SK-N-SH (cell line): ENCODE data around the gene GINS3. TPM values are rescaled to one million over a fixed set of nuclear protein-coding genes. Genes with fewer than 3 reads are reported as not detected.

ENCODE experiments used
- CTCF ChIA-PET: fragments of 300-600, 350-600 bp; formaldehyde crosslinking; extraction: SDS; loops from one replicate; lab custom pipeline; 2021; lab: Yijun Ruan, JAX
- POLR2A ChIA-PET: fragments of 350-600 bp; sonication (Branson Sonifier 250); formaldehyde crosslinking; extraction: SDS; loops from one replicate; lab custom pipeline; 2020; ENCODE audit warnings: antibody characterized with exemption, inconsistent platforms; lab: Yijun Ruan, JAX
- DNase-seq: peaks from one replicate; pipeline ENCODE4 v3.0.0; 2012
- H2AFZ ChIP-seq: fragments of 200-600 bp; sonication (generic); 2 replicates; pipeline ENCODE4 v1.8.1; 2016; ENCODE audit warnings: antibody characterized with exemption, mild to moderate bottlenecking, low read depth
- H3F3A ChIP-seq: fragments of 200-600 bp; sonication (generic); replicated peaks from 2 replicates; pipeline ENCODE3; 2016; ENCODE audit warnings: antibody characterized with exemption, mild to moderate bottlenecking; ENCODE audit not compliant: insufficient read depth
- H3K27ac ChIP-seq, 2 experiments: fragments of 200-500 bp in 1 of 2; fragments of 200-600 bp in 1 of 2; sonication (Bioruptor generic) in 1 of 2; sonication (generic), shearing (Covaris generic) in 1 of 2; 2 replicates each; pipeline versions ENCODE4 v1.5.1 to v1.6.1; 2014 to 2016; ENCODE audit warnings: low read depth in 2 of 2, inconsistent platforms in 1 of 2, low read length in 1 of 2, mild to moderate bottlenecking in 1 of 2, mixed read lengths in 1 of 2
- H3K27me3 ChIP-seq: fragments of 200-600 bp; sonication (generic), shearing (Covaris generic); 2 replicates; pipeline ENCODE4 v1.6.1; 2016; ENCODE audit warnings: mixed run types; ENCODE audit not compliant: insufficient read depth
- H3K36me3 ChIP-seq, 2 experiments: fragments of 200-500 bp in 1 of 2; fragments of 200-600 bp in 1 of 2; sonication (Bioruptor generic) in 1 of 2; sonication (generic) in 1 of 2; replicated peaks in 1 of 2; 2 replicates each; pipeline versions ENCODE3 to v1.5.1; 2014 to 2016; ENCODE audit warnings: low read length in 1 of 2, mild to moderate bottlenecking in 1 of 2; ENCODE audit not compliant: insufficient read depth in 2 of 2, control insufficient read depth in 1 of 2
- H3K4me1 ChIP-seq, 2 experiments: fragments of 200-500 bp in 1 of 2; fragments of 200-600 bp in 1 of 2; sonication (Bioruptor generic) in 1 of 2; sonication (generic), shearing (Covaris generic) in 1 of 2; 2 replicates each; pipeline versions ENCODE4 v1.5.1 to v1.6.1; 2014 to 2016; ENCODE audit warnings: low read depth in 1 of 2, low read length in 1 of 2, mixed run types in 1 of 2; ENCODE audit not compliant: insufficient read depth in 2 of 2, control insufficient read depth in 1 of 2
- H3K4me2 ChIP-seq: fragments of 200-600 bp; sonication (generic), shearing (Covaris generic); 2 replicates; pipeline ENCODE4 v1.6.1; 2017; ENCODE audit warnings: mixed run types
- H3K4me3 ChIP-seq, 2 experiments: fragments of 200-500 bp in 1 of 2; fragments of 200-600 bp in 1 of 2; sonication (Bioruptor generic) in 1 of 2; sonication (generic), shearing (Covaris generic) in 1 of 2; 2 replicates each; pipeline versions ENCODE4 v1.5.1 to v1.8.1; 2014 to 2016; ENCODE audit warnings: low read depth in 2 of 2, inconsistent platforms in 1 of 2, low read length in 1 of 2, mild to moderate bottlenecking in 1 of 2, mixed read lengths in 1 of 2, moderate library complexity in 1 of 2
- H3K79me2 ChIP-seq: fragments of 200-600 bp; sonication (generic); 2 replicates; pipeline ENCODE4 v1.8.1; 2017; ENCODE audit warnings: mild to moderate bottlenecking; ENCODE audit not compliant: insufficient read depth
- H3K9ac ChIP-seq: fragments of 200-600 bp; sonication (generic); 2 replicates; pipeline ENCODE4 v1.6.1; 2017; ENCODE audit warnings: mixed run types
- H3K9me2 ChIP-seq: fragments of 200-600 bp; sonication (generic); 2 replicates; pipeline ENCODE4 v1.6.1; 2017; ENCODE audit warnings: mixed run types
- H3K9me3 ChIP-seq: fragments of 200-600 bp; sonication (generic); 2 replicates; pipeline ENCODE4 v1.6.1; 2017; ENCODE audit warnings: mixed run types, mild to moderate bottlenecking, moderate library complexity
- H4K20me1 ChIP-seq: fragments of 200-600 bp; sonication (generic); 2 replicates; pipeline ENCODE4 v1.6.1; 2017; ENCODE audit warnings: mild to moderate bottlenecking, mixed run types; ENCODE audit not compliant: insufficient read depth
- FOSL2 ChIP-seq: IDR thresholded peaks from 2 replicates; pipeline ENCODE4 v1.4.0; 2012; ENCODE audit warnings: low read depth, mild to moderate bottlenecking, moderate library complexity, borderline replicate concordance
- FOXJ3 ChIP-seq: sonication (generic); formaldehyde crosslinking; IDR thresholded peaks from 2 replicates; pipeline ENCODE4 v1.5.1; 2020; ENCODE audit warnings: mild to moderate bottlenecking, missing genetic modification reagents
- FOXM1 ChIP-seq: IDR thresholded peaks from 2 replicates; pipeline ENCODE4 v1.4.0; 2012; ENCODE audit warnings: low read depth, mild to moderate bottlenecking
- JUND ChIP-seq: IDR thresholded peaks from 2 replicates; pipeline ENCODE4 v1.4.0; 2012
- NRF1 ChIP-seq: IDR thresholded peaks from 2 replicates; pipeline ENCODE4 v1.6.1; 2012; ENCODE audit warnings: low read depth, mild to moderate bottlenecking, low read length
- POLR2AphosphoS5 ChIP-seq: IDR thresholded peaks from 2 replicates; pipeline ENCODE4 v1.6.1; 2012; ENCODE audit warnings: low read depth, low read length
- RAD21 ChIP-seq: IDR thresholded peaks from 2 replicates; pipeline ENCODE4 v1.6.1; 2012; ENCODE audit warnings: mild to moderate bottlenecking, low read length
- REST ChIP-seq: IDR thresholded peaks from 2 replicates; pipeline ENCODE4 v1.6.1; 2012; ENCODE audit warnings: mild to moderate bottlenecking, low read depth, low read length, moderate library complexity
- RXRA ChIP-seq: IDR thresholded peaks from 2 replicates; pipeline ENCODE4 v1.4.0; 2012; ENCODE audit warnings: low read depth, mild to moderate bottlenecking, borderline replicate concordance
- SMC3 ChIP-seq: IDR thresholded peaks from 2 replicates; pipeline ENCODE4 v1.6.1; 2012; ENCODE audit warnings: low read depth, low read length, improper control_type of control experiment
- TEAD4 ChIP-seq: IDR thresholded peaks from 2 replicates; pipeline ENCODE4 v1.4.0; 2012; ENCODE audit warnings: mild to moderate bottlenecking, borderline replicate concordance; ENCODE audit not compliant: insufficient read depth
- USF2 ChIP-seq: fragments of 150-350 bp; IDR thresholded peaks from 2 replicates; pipeline ENCODE4 v1.6.1; 2017; ENCODE audit warnings: antibody characterized with exemption, low read length, low read depth, borderline replicate concordance
- WGBS: methylation state at CpG from one replicate; pipeline ENCODE4 v1.1.6; 2017; ENCODE audit warnings: low lambda C conversion rate; 5-methylcytosine and 5-hydroxymethylcytosine counted together
- polyA plus RNA-seq, 3 experiments: library from polyadenylated mRNA; depleted of rRNA; stranded (reverse); fragments of >200 nt; gene quantifications; 2 replicates each; pipeline ENCODE4 v1.2.3, GENCODE V29; 2012
- TF ChIP-seq, protein P1 (sequence below): IDR thresholded peaks from 2 replicates; pipeline ENCODE4 v1.4.0; 2012; ENCODE audit warnings: low read depth, borderline replicate concordance

The GINS3 gene
- polyA plus RNA-seq, 1 of the 3 experiments (the other 2 are of a cell fraction), result 8.7 TPM

DNA sequence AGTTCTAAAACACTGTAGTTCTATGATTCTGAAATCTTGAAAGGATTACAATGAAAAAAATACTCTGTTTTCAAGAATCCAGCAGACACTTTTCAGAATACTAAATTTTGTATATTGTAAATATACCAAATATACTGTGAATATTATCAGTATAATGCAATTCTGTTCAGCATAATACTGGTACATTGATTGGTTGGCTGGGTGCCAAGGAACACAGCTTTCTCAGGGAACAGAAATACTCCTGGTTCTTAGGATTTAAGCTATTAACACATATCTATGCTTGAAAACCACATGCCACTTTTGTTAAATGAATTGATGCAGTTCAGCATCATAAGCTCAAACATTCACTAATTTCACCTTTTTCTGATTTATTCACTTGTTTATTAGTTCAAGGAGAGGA is 2.5 kb upstream of the GINS3 start:
- H4K20me1 ChIP-seq, result no peaks in the 10 kb centered on the region
- ChIA-PET POLR2A (no interaction called here), CTCF (interaction anchor here (1.0 to 1.4 kb wide), 3 partner anchors 44 to 105 kb away, joined by 3 to 4 read pairs (median 3); no protein-coding TSS in a partner anchor)
- H2AFZ ChIP-seq, result no peak overlapping the region
- no peaks in the 10 kb centered on the region for H3K36me3 ChIP-seq
- no peak overlapping the region for H3K4me2 ChIP-seq
- TF ChIP-seq SMC3 (no peak), FOXM1 (no peak), JUND (no peak), REST (no peak), POLR2AphosphoS5 (no peak), RAD21 (no peak), TEAD4 (no peak)
- no peak overlapping the region for H3K4me3 ChIP-seq
- peaks cover 1% of the 10 kb centered on the region for H3F3A ChIP-seq
- peaks cover 0 to 4% of the 10 kb centered on the region in 2 experiments; a peak in 1 of 4 replicates for H3K4me1 ChIP-seq
- H3K27me3 ChIP-seq, result no peaks in the 10 kb centered on the region
- H3K27ac ChIP-seq, result no peak overlapping the region
- no peak overlapping the region for H3K9ac ChIP-seq
- no peaks in the 10 kb centered on the region for H3K9me3 ChIP-seq
- no peak for DNase-seq
- peaks cover 20% of the 10 kb centered on the region; the same call in 1 of the 2 replicates for H3K79me2 ChIP-seq
- H3K9me2 ChIP-seq, result no peaks in the 10 kb centered on the region

- H3K9me3 ChIP-seq, result no peaks in the 10 kb centered on the region
- H2AFZ ChIP-seq, result peak overlapping the region; percentile 98
- H3F3A ChIP-seq, result peaks cover 3% of the 10 kb centered on the region
- H3K36me3 ChIP-seq, result no peaks in the 10 kb centered on the region
- peak; percentile 49 for DNase-seq
- no peaks in the 10 kb centered on the region for H4K20me1 ChIP-seq
- peaks cover 0 to 4% of the 10 kb centered on the region in 2 experiments; a peak in 1 of 4 replicates for H3K4me1 ChIP-seq
- H3K4me3 ChIP-seq, result peak overlapping the region; percentile 88 to 89
- H3K9me2 ChIP-seq, result no peaks in the 10 kb centered on the region
- TF ChIP-seq USF2 (no peak), JUND (no peak), NRF1 (no peak), RXRA (no peak), REST (no peak), FOXJ3 (CRISPR knock-in tag) (no peak), FOSL2 (no peak), RAD21 (no peak)
- TF ChIP-seq, protein P1, sequence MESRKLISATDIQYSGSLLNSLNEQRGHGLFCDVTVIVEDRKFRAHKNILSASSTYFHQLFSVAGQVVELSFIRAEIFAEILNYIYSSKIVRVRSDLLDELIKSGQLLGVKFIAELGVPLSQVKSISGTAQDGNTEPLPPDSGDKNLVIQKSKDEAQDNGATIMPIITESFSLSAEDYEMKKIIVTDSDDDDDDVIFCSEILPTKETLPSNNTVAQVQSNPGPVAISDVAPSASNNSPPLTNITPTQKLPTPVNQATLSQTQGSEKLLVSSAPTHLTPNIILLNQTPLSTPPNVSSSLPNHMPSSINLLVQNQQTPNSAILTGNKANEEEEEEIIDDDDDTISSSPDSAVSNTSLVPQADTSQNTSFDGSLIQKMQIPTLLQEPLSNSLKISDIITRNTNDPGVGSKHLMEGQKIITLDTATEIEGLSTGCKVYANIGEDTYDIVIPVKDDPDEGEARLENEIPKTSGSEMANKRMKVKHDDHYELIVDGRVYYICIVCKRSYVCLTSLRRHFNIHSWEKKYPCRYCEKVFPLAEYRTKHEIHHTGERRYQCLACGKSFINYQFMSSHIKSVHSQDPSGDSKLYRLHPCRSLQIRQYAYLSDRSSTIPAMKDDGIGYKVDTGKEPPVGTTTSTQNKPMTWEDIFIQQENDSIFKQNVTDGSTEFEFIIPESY, result no peak
- TF ChIP-seq, all 33 proteins: peak for 0
- ChIA-PET POLR2A (interaction anchor here (0.6 to 1.5 kb wide), 3 partner anchors 24 to 297 kb away, joined by 3 read pairs; partner anchors contain the start of gene NDRG4), CTCF (interaction anchor here (1.0 to 3.7 kb wide), 5 partner anchors 14 to 96 kb away, joined by 3 to 16 read pairs (median 5); no protein-coding TSS in a partner anchor)
- peak overlapping the region; percentile 64 to 78; a peak in 3 of 4 replicates for H3K27ac ChIP-seq
- H3K9ac ChIP-seq, result peak overlapping the region; percentile 85
- peak overlapping the region; percentile 82 for H3K4me2 ChIP-seq
- H3K27me3 ChIP-seq, result no peaks in the 10 kb centered on the region
- WGBS, result 39% methylated on average over 2 of the region's 2 CpGs
- peaks cover 21% of the 10 kb centered on the region; the same call in 1 of the 2 replicates for H3K79me2 ChIP-seq
Observed at GRCh38 chr16:58393138-58393504, 850 bp downstream of the GINS3 start.
